GM23338 (cell line): ENCODE data around the gene DUSP19. TPM values are rescaled to one million over a fixed set of nuclear protein-coding genes. Genes with fewer than 3 reads are reported as not detected.
A peak's percentile ranks its signal among the peaks of the same experiment; 100 is the strongest.

Experiments
- ATAC-seq: fragments of 200-7000 bp; cut with Tn5 transposase; 3 replicates; pipeline ENCODE4 v1.9.1; 2020
- DNase-seq: peaks from one replicate; pipeline ENCODE4 v3.0.0-alpha.2; 2015; ENCODE audit warnings: low spot score
- H2AFZ ChIP-seq: fragments of 200-600 bp; sonication (generic); 2 replicates; pipeline ENCODE4 v1.8.0; 2016; ENCODE audit warnings: antibody characterized with exemption, mild to moderate bottlenecking, moderate library complexity
- H3F3A ChIP-seq: fragments of 200-600 bp; sonication (generic); replicated peaks from 2 replicates; pipeline ENCODE4 v1.8.0; 2017; ENCODE audit warnings: antibody characterized with exemption, mixed run types, low read depth
- H3K27ac ChIP-seq: fragments of 200-600 bp; sonication (generic); 2 replicates; pipeline ENCODE4 v1.6.1; 2016; ENCODE audit warnings: low read depth
- H3K27me3 ChIP-seq: fragments of 200-600 bp; sonication (generic); 2 replicates; pipeline ENCODE4 v1.8.0; 2016; ENCODE audit warnings: mild to moderate bottlenecking, mixed run types, moderate library complexity; ENCODE audit not compliant: insufficient read depth
- H3K36me3 ChIP-seq: fragments of 200-600 bp; sonication (generic); 2 replicates; pipeline ENCODE4 v1.8.0; 2016; ENCODE audit warnings: mild to moderate bottlenecking; ENCODE audit not compliant: insufficient read depth
- H3K4me1 ChIP-seq: fragments of 200-600 bp; sonication (generic); 2 replicates; pipeline ENCODE4 v1.8.0; 2016; ENCODE audit warnings: mild to moderate bottlenecking, moderate library complexity; ENCODE audit not compliant: insufficient read depth
- H3K4me2 ChIP-seq: fragments of 200-600 bp; sonication (generic); 2 replicates; pipeline ENCODE4 v1.7.1; 2017; ENCODE audit warnings: mixed run types
- H3K4me3 ChIP-seq: fragments of 200-600 bp; sonication (generic); 2 replicates; pipeline ENCODE4 v1.6.1; 2016; ENCODE audit warnings: mixed run types
- H3K79me2 ChIP-seq: fragments of 200-600 bp; sonication (generic); replicated peaks from 2 replicates; pipeline ENCODE4 v1.8.0; 2017; ENCODE audit warnings: mild to moderate bottlenecking; ENCODE audit not compliant: insufficient read depth
- H3K9me2 ChIP-seq: fragments of 200-600 bp; sonication (generic); 2 replicates; pipeline ENCODE4 v1.8.0; 2017; ENCODE audit not compliant: insufficient read depth
- H4K20me1 ChIP-seq: fragments of 200-600 bp; sonication (generic); replicated peaks from 2 replicates; pipeline ENCODE4 v1.8.0; 2017; ENCODE audit warnings: mild to moderate bottlenecking; ENCODE audit not compliant: insufficient read depth
- H3K27ac Mint-ChIP-seq: 2 replicates; pipeline ENCODE4 v1.8.0; 2020; ENCODE audit warnings: inconsistent platforms, mild to moderate bottlenecking, moderate library complexity, mixed read lengths
- H3K27me3 Mint-ChIP-seq: 3 replicates; pipeline ENCODE4 v1.8.0; 2022; ENCODE audit warnings: low read depth, mild to moderate bottlenecking, moderate library complexity, mixed read lengths, inconsistent platforms; ENCODE audit not compliant: insufficient read depth, poor library complexity
- H3K36me3 Mint-ChIP-seq: 3 replicates; pipeline ENCODE4 v1.8.0; 2021; ENCODE audit warnings: low read depth, mild to moderate bottlenecking, inconsistent platforms, moderate library complexity, mixed read lengths
- H3K4me1 Mint-ChIP-seq: 3 replicates; pipeline ENCODE4 v1.8.0; 2020; ENCODE audit warnings: mild to moderate bottlenecking, inconsistent platforms, mixed read lengths
- H3K4me3 Mint-ChIP-seq: 3 replicates; pipeline ENCODE4 v1.8.0; 2021; ENCODE audit warnings: moderate library complexity, mild to moderate bottlenecking, inconsistent platforms, mixed read lengths
- H3K9me3 Mint-ChIP-seq: 3 replicates; pipeline ENCODE4 v1.8.0; 2020; ENCODE audit warnings: moderate library complexity, mild to moderate bottlenecking, inconsistent platforms, mixed read lengths
- CREB1 ChIP-seq: fragments of 250-450 bp; sonication (Bioruptor Pico); IDR thresholded peaks from 2 replicates; pipeline ENCODE4 v1.5.0; 2020; ENCODE audit warnings: low read depth, mild to moderate bottlenecking, moderate library complexity
- CTCF ChIP-seq, 2 experiments: fragments of 200-600 bp in 1 of 2; sonication (generic) in 1 of 2; conservative IDR thresholded peaks; 2 replicates each; pipeline versions ENCODE4 v1.5.1 to v1.6.1; 2016 to 2017; ENCODE audit warnings: antibody characterized with exemption in 2 of 2, low read depth in 2 of 2, mild to moderate bottlenecking in 2 of 2, moderate library complexity in 1 of 2
- EZH2phosphoT487 ChIP-seq: fragments of 200-600 bp; sonication (generic); IDR thresholded peaks from one replicate; pipeline ENCODE4 v1.8.1; 2018; ENCODE audit warnings: antibody characterized with exemption; ENCODE audit not compliant: unreplicated experiment
- JUNB ChIP-seq: IDR thresholded peaks from one replicate; pipeline ENCODE4 v1.6.1; 2016; ENCODE audit warnings: antibody characterized with exemption; ENCODE audit not compliant: unreplicated experiment
- NANOG ChIP-seq: IDR thresholded peaks from 2 replicates; pipeline ENCODE4 v1.6.1; 2016; ENCODE audit warnings: antibody characterized with exemption, borderline replicate concordance
- POLR2AphosphoS5 ChIP-seq: IDR thresholded peaks from 2 replicates; pipeline ENCODE4 v1.6.1; 2016; ENCODE audit warnings: antibody characterized with exemption, low read depth
- STAT1 ChIP-seq: IDR thresholded peaks from one replicate; pipeline ENCODE4 v1.6.1; 2016; ENCODE audit warnings: antibody characterized with exemption; ENCODE audit not compliant: unreplicated experiment
- ZNF114 ChIP-seq: fragments of 250-450 bp; sonication (Bioruptor Pico); IDR thresholded peaks from 2 replicates; pipeline ENCODE4 v1.5.0; 2020; ENCODE audit warnings: mild to moderate bottlenecking, moderate library complexity
- ZNF462 ChIP-seq: fragments of 250-450 bp; sonication (Bioruptor Pico); IDR thresholded peaks from 2 replicates; pipeline ENCODE4 v1.5.0; 2020; ENCODE audit warnings: mild to moderate bottlenecking, moderate library complexity
- polyA plus RNA-seq: library from polyadenylated mRNA; unstranded; fragments of >200 nt; fragmentation: Nextera tagmentation; extraction: Ambion mirVana; gene quantifications from 2 replicates; pipeline ENCODE4 v1.2.1, GENCODE V29; 2016
- total RNA-seq: library from RNA; depleted of rRNA; stranded (reverse); fragments of >200 nt; shearing (Covaris generic); gene quantifications from 2 replicates; pipeline ENCODE4 v1.2.3, GENCODE V29; 2014
- TF ChIP-seq, protein P1 (sequence below): IDR thresholded peaks from 2 replicates; pipeline ENCODE4 v1.6.1; 2016; ENCODE audit warnings: antibody characterized with exemption

Gene DUSP19
- total and polyA plus RNA-seq, 2 experiments from 2014 or later: 1.9 to 2.8 TPM

DNA sequence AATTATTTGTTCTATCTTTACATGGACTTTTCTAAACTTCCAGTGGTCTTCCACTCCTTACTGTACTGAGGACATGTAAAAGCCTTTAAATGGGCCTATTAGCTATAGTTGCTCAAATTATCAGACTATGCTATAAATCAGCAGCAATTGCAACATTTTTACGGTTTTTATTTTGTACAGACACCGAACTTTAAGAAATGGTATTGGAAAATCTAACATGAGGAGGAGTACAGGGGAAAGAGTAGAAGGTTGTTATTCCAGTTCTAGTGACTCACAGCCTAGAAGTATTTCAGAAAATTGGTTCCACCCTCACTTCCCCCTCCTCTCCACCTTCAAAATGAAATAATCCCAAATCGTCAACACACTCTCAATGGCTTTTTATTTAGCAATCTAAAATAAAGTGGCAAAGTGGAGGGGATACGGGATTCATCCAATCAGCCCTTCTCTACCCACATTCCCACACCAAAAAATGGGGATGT, 41.4 kb upstream of the DUSP19 start (continued):
- TF ChIP-seq, protein P1, sequence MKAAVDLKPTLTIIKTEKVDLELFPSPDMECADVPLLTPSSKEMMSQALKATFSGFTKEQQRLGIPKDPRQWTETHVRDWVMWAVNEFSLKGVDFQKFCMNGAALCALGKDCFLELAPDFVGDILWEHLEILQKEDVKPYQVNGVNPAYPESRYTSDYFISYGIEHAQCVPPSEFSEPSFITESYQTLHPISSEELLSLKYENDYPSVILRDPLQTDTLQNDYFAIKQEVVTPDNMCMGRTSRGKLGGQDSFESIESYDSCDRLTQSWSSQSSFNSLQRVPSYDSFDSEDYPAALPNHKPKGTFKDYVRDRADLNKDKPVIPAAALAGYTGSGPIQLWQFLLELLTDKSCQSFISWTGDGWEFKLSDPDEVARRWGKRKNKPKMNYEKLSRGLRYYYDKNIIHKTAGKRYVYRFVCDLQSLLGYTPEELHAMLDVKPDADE: no peak
- TF ChIP-seq EZH2phosphoT487 (no peak), STAT1 (no peak), ZNF114 (CRISPR knock-in tag) (no peak), JUNB (no peak)

DNA sequence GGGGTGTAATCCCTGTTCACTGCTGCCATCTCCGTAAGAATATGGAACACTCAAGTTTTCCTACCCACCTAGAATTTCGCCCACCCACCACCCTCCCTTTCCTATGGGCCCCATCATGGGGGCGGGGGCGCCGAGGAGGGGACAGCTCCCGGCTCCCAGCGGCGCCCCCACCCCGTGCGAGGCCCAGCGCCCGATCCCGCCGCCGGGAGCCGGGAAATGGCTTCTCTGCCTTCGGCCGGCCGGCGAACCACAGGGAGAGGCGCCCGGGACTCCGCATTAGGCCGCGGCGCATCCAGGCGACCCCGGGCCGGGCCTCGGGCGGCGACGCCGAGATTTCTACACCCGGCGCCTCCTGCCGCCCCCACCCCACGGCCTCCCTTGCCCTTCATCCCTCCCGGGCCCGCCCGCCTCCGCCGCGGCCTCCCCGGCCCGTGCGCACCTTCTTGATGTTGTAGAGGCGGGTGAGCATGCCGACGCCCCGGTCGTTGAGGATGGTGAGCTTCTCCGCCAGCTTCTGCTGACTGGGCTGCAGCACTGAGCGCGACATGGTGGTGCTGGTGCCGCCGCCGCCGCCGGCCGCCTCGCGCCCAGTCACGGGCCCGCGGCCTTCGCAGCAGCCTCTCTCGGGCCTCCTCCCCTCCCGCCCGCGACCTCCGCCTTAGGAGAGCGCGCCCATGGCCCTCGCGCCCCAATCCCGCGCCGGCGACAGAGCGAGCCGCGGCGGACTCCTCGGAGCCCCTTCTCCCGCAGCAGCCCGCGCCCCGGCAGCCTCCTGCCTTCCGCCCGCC, 40.8 kb upstream of the DUSP19 start:
- ATAC-seq (peak; percentile 47), DNase-seq (peak; percentile 54)
- no peak for TF ChIP-seq CTCF (conservative IDR thresholded peaks at IDR 0.05; ENCODE audit: low read depth in 2 of 2)
- TF ChIP-seq POLR2AphosphoS5: no peak; the same call in 1 of the 2 replicates
- no peak for TF ChIP-seq NANOG
- no peak for TF ChIP-seq EZH2phosphoT487
- no peak for TF ChIP-seq ZNF462 (CRISPR knock-in tag)
- no peak for TF ChIP-seq CREB1 (CRISPR knock-in tag)
- no peak for TF ChIP-seq ZNF114 (CRISPR knock-in tag)
- H3K4me3 ChIP-seq: peak overlapping the region; percentile 61
- peaks cover 8% of the 10 kb centered on the region; the same call in 1 of the 2 replicates for H4K20me1 ChIP-seq
- H3K9me3 Mint-ChIP-seq: 0 out of 3 replicates have a peak, but pooled peaks cover 2% of the 10 kb centered on the region
- no peak overlapping the region for H2AFZ ChIP-seq
- H3F3A ChIP-seq: no peaks in the 10 kb centered on the region
- peaks cover 4% of the 10 kb centered on the region for H3K27me3 Mint-ChIP-seq
- peaks cover 9% of the 10 kb centered on the region for H3K27me3 ChIP-seq
- peaks cover 48% of the 10 kb centered on the region for H3K79me2 ChIP-seq
- peaks cover 3% of the 10 kb centered on the region; the same call in 1 of the 3 replicates for H3K36me3 Mint-ChIP-seq
- H3K4me1 Mint-ChIP-seq: peaks cover 41% of the 10 kb centered on the region
- peak overlapping the region; percentile 80 for H3K4me2 ChIP-seq
- peak overlapping the region; percentile 16 for H3K27ac Mint-ChIP-seq
- H3K9me2 ChIP-seq: no peaks in the 10 kb centered on the region
- H3K27ac ChIP-seq: peak overlapping the region; percentile 78
- peak overlapping the region; percentile 89 for H3K4me3 Mint-ChIP-seq
- H3K4me1 ChIP-seq: peaks cover 41% of the 10 kb centered on the region
- no peaks in the 10 kb centered on the region for H3K36me3 ChIP-seq
